GM21447 (cell line): ENCODE data around the gene TNRC6A.

Experiments used
- ATAC-seq: cut with Tn5 transposase; IDR thresholded peaks from one replicate; pipeline ENCODE4 v1.9.1; 2021; ENCODE audit not compliant: unreplicated experiment

The TNRC6A gene

GRCh38 chr16:24755201-24755874 lies 25.9 kb downstream of the TNRC6A start:
- no peak for ATAC-seq

GRCh38 chr16:24758373-24758772 lies 28.9 kb downstream of the TNRC6A start:
- ATAC-seq = no peak

DNA sequence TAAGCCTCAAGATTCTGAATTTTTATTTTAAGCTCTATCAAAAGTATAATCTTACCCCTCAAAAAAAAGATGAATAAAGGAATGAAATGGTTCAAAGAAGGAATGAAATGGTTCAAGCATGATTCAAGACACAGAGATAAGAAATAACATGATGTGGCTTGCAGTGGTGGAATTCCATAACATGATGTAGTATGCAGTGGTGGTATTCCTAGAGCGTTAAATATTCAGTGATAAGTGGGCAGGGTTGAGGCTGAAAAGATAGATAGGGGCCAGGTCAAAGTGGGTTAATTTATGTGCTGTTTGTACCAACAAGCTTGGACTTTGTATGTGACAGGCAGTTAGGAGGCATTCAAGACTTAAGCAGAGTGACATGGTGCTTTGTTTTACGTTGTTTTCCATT lies 29.6 kb downstream of the TNRC6A start:
- no peak for ATAC-seq

DNA sequence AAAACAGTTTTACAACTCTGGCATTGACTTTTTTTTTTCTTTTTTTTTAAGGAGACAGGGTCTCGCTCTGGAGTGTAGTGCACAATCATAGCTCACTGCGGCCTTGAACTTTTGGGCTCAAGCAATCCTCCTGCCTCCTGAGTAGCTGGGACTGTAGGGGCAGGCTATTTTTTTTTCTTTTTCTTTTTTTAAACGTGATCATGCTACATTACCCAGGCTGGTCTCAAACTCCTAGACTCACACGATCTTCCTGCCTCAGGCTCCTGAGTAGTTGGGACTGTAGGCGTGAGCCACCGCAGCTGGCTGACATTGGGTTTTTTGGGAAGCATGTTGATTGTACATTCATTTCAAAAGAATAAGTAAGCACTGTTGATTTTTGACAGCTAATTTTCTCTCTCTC lies 32.1 kb downstream of the TNRC6A start:
- ATAC-seq = no peak

- no peak for ATAC-seq
Measured at GRCh38 chr16:24764916-24765315, 35.5 kb downstream of the TNRC6A start.

DNA sequence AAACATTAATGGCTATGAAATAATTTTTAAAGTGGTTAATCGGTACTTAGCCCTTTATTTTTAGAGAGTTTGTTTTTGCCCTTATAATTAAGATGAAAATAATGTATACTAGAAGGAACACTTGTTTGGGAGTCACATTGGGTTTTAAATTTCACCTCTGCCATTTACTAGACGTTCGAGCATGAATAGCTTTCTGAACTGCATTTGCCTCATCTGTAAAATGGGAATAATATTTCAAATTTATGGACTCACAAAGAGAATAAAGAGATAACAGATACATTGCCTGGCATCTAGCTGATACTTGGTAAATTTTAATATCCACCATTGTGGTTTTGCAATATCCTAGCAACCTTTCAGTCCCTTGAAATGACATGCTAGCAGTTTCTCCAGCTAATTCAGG lies 36.6 kb downstream of the TNRC6A start:
- no peak for ATAC-seq

DNA sequence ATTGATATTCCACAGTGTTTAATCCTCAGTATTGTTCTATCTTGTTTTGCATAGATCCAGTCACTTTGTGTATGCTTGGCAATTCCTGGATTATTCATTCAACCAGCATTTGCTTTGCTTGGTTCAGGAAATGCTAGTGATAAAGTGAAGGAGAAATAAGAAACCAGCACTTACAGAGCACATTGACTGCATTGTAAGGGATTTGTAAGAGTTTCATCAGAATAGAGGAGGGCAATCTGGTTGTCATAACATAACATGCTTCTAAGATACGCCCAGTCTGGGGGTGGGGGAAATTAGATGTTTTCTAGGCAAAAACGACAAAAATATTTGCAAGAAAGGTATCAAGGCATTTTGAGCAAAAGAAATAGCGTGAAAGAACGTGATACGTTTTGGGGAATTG lies 40.4 kb downstream of the TNRC6A start:
- no peak for ATAC-seq

- no peak for ATAC-seq
Measured at GRCh38 chr16:24771132-24771778, 41.8 kb downstream of the TNRC6A start.

- no peak for ATAC-seq
Measured at GRCh38 chr16:24771779-24772157, 42.3 kb downstream of the TNRC6A start.

DNA sequence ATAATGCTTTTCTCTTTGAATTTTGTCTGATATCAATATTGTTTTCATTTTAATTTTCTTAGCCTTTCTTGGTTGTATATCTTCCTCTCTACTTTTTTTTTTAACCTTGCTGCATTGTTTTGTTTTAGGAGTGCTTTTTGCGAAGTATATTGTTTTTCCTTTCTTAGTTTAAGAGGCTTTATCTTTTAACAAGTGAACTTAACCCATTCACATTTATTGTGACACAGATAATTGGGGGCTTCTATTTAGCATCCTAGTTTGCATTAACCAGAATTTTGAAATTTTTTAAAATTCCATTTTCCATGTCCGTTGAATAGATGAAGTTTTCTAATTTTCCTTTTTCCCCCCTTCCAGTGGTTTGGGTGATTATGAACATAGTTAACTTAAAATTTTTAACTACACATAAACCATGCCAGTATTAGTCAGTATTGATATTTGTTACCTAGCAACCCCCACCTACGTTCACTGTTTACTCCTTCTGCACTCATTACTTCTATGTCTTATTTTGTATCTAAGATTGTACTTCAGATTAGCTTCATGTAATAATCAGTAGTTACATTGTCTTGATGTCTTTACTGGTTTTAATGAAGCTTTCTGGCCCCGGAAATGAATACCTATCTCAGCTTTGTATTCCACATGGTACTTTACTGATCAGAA lies 44.4 kb downstream of the TNRC6A start:
- ATAC-seq = no peak

- no peak for ATAC-seq
Measured at GRCh38 chr16:24774510-24774909, 45.1 kb downstream of the TNRC6A start.

DNA sequence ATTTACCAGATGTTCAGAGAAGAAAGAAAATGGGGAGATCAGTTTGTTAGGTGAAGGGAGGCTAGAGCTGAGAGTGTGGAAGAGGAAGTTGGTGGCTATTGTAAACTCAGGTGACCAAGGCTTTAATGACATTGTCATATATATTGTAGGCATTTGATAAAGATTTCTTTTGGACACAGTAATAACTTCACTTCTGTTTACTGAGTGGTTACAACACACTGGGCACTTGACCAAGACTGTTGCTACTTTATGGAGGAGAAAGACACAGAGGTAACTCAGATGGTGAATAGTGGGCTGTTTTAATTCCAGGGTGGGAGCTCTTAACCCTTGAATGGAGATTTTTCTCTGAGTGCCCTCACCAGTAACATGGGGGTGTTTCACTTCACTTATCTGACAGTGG lies 46.0 kb downstream of the TNRC6A start:
- no peak for ATAC-seq

DNA sequence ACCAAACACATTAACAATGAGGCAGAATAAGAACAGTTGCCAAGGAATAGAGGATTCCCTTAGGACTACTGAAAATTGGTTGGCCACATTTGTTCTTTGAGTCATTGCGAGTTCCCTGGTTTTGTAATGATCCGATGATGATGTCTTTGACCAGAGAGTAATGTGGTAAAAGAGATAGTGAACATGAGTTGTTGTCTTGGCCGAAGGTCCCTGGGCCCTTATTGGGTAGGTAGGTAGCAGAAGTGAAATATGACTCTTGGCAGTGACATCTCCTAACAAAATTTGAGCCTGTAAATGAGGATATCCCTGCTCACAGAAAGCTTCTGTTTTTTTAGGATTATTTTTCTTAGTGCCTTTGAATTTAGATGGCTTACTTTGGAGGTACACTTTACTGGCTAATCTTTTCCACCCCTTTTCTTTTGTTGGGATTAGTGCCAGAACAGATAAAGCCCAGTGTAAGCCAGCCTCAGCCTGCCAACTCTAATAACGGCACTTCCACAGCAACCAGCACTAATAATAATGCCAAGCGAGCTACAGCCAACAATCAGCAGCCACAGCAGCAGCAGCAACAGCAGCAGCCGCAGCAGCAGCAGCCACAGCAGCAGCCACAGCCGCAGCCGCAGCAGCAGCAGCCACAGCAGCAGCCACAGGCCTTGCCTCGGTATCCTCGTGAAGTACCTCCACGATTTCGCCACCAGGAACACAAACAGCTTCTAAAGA lies 47.2 kb downstream of the TNRC6A start:
- ATAC-seq = no peak

DNA sequence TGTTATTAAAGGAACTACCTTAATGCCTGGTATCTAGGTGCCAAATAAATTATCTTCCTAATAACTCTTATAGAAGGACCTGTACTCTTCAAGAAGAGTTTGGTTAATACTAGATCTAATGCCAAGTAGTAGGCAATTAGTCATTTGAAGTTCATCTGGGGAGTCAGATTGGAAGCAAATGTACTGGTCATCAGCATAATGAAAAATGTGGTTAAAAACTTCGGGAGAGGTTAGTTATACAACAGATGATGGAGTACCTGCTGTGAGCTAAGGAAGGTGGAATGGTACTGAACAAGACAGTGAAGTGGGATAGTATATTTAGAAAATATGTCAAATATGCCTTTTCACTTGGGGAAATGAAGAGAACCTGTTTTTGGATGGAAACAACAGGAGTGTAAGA lies 49.2 kb downstream of the TNRC6A start:
- no peak for ATAC-seq

GRCh38 chr16:24781256-24781655 lies 51.8 kb downstream of the TNRC6A start:
- no peak for ATAC-seq

GRCh38 chr16:24784121-24784520 lies 54.7 kb downstream of the TNRC6A start:
- no peak for ATAC-seq

- ATAC-seq = no peak
Measured at GRCh38 chr16:24789881-24790280, 60.4 kb downstream of the TNRC6A start.

DNA sequence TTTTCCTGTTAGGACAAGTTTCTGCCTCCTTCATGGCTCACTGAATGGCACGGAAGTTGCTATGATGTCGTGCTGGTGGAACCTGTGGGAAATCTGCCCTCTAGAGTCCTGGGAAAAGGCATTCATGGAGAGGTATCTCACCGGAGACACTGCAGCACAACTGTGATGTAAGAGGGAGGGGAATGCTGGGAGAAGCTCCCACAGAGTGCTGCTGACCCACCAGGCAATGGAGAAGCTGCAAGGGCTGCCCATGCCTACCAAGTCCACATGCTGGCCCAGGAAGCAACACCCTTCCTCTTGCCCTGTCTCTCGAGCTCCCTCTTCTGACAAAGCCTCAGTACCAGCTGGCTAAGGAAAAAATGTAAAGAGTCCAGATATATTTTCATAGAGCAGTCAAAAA lies 71.1 kb downstream of the TNRC6A start:
- no peak for ATAC-seq

DNA sequence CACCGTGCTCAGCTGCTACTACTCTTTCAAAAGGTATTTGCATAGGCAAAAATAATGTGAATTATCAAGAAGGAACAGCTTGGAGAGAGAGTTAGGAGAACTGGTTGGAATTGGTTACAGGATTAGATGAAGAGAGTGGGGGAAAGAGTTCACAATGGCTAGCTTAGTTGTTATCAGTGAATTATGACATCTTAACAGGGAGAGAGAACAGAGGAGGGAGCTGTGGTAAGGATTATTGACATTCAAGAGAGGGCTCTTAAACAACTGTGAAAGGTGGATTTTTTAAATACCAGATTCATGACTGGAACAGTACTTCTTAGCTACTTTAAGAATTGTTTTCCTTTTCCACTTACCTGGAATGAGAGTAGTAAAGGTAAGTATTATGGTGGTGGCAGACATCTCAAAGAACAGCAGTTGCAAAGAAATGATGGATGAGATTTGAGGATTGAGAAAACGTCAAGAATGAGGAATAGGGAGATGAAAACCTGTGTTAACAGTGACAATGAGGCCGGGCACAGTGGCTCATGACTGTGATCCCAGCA lies 72.4 kb downstream of the TNRC6A start:
- no peak for ATAC-seq

GRCh38 chr16:24805484-24805883 lies 76.0 kb downstream of the TNRC6A start:
- no peak for ATAC-seq

DNA sequence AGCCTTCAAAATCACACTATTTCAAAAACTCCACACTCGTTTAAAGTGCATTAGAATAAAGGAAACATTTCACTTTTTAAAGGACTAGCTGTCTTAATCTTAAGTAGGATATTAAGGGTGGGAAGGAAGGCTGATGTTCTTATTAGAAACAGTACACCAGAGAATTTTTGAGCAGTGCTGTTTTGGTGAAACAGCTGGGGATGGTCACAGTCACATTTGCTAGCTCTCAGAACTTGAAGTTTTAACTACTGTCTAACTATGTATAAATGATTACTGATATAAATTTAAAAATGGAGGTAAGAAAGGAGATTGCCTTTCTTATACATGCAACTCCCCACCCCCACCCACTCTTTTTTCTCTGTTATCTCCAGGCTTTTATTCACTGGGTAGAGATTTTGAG lies 77.8 kb downstream of the TNRC6A start:
- no peak for ATAC-seq
